IMR-90 (cell line): ENCODE data around the gene WIPI1. TPM values are rescaled to one million over a fixed set of nuclear protein-coding genes. Genes with fewer than 3 reads are reported as not detected.

ENCODE experiments used
- ATAC-seq: fragments of 200-7000 bp; cut with Tn5 transposase; 2 replicates; pipeline ENCODE4 v1.9.1; 2020; ENCODE audit warnings: low read depth, mild to moderate bottlenecking, moderate library complexity
- BruUV-seq: library from RNA; stranded (reverse); fragments of 400-500 nt; replicated peaks from 2 replicates; lab custom pipeline; 2021; lab: Mats Ljungman, UMichigan
- CTCF ChIA-PET: fragments of 300-600 bp; formaldehyde crosslinking; extraction: SDS; loops from one replicate; lab custom pipeline; 2021; ENCODE audit warnings: antibody characterized with exemption; lab: Yijun Ruan, JAX
- POLR2A ChIA-PET: fragments of 300-600 bp; sonication (Branson Sonifier 250); formaldehyde crosslinking; loops from one replicate; lab custom pipeline; 2022; ENCODE audit warnings: antibody characterized with exemption; ENCODE audit not compliant: unreplicated experiment; lab: Charles Lee
- DNase-seq: peaks from one replicate; pipeline ENCODE4 v3.0.0; 2013
- H2AFZ ChIP-seq: replicated peaks from 2 replicates; pipeline ENCODE3; 2013; ENCODE audit warnings: low read length, mild to moderate bottlenecking; ENCODE audit not compliant: poor library complexity
- H2AK5ac ChIP-seq: 2 replicates; pipeline ENCODE4 v1.6.1; 2013; ENCODE audit warnings: low read depth, low read length, inconsistent platforms
- H2AK9ac ChIP-seq: replicated peaks from 2 replicates; pipeline ENCODE3; 2013; ENCODE audit warnings: mild to moderate bottlenecking, low read depth, low read length, moderate library complexity; ENCODE audit not compliant: poor library complexity
- H2BK120ac ChIP-seq: 2 replicates; pipeline ENCODE4 v1.6.1; 2013; ENCODE audit warnings: low read depth, low read length, inconsistent platforms
- H2BK15ac ChIP-seq: 3 replicates; pipeline ENCODE4 v1.6.1; 2013; ENCODE audit warnings: low read depth, low read length, inconsistent platforms
- H2BK20ac ChIP-seq: 2 replicates; pipeline ENCODE4 v1.6.1; 2013; ENCODE audit warnings: low read depth, mild to moderate bottlenecking, inconsistent platforms, low read length, moderate library complexity
- H2BK5ac ChIP-seq: 2 replicates; pipeline ENCODE4 v1.6.1; 2013; ENCODE audit warnings: mild to moderate bottlenecking, low read depth, low read length, inconsistent platforms; ENCODE audit not compliant: poor library complexity, severe bottlenecking
- H3K14ac ChIP-seq: replicated peaks from 2 replicates; pipeline ENCODE4 v1.6.1; 2013; ENCODE audit warnings: low read depth, low read length, inconsistent platforms
- H3K18ac ChIP-seq: 2 replicates; pipeline ENCODE4 v1.6.1; 2013; ENCODE audit warnings: low read depth, low read length, control low read depth
- H3K23ac ChIP-seq: 2 replicates; pipeline ENCODE4 v1.6.1; 2013; ENCODE audit warnings: low read depth, low read length, inconsistent platforms
- H3K27ac ChIP-seq: 2 replicates; pipeline ENCODE4 v1.5.1; 2013; ENCODE audit warnings: mild to moderate bottlenecking, control low read depth, low read length; ENCODE audit not compliant: insufficient read depth
- H3K27me3 ChIP-seq: 2 replicates; pipeline ENCODE4 v1.6.1; 2013; ENCODE audit warnings: low read length; ENCODE audit not compliant: control insufficient read depth, insufficient read depth
- H3K36me3 ChIP-seq: 2 replicates; pipeline ENCODE4 v1.6.1; 2013; ENCODE audit warnings: low read length, mixed read lengths; ENCODE audit not compliant: control insufficient read depth, insufficient read depth
- H3K4ac ChIP-seq: 2 replicates; pipeline ENCODE4 v1.6.1; 2013; ENCODE audit warnings: low read depth, low read length, inconsistent platforms
- H3K4me1 ChIP-seq: 2 replicates; pipeline ENCODE4 v1.6.1; 2013; ENCODE audit warnings: low read length, mixed read lengths; ENCODE audit not compliant: control insufficient read depth, insufficient read depth
- H3K4me2 ChIP-seq: 2 replicates; pipeline ENCODE4 v1.6.1; 2013; ENCODE audit warnings: low read depth, mild to moderate bottlenecking, control low read depth, low read length, moderate library complexity
- H3K4me3 ChIP-seq: 2 replicates; pipeline ENCODE4 v1.5.1; 2013; ENCODE audit warnings: low read depth, mild to moderate bottlenecking, control low read depth, low read length, moderate library complexity; ENCODE audit not compliant: insufficient read depth
- H3K56ac ChIP-seq: 2 replicates; pipeline ENCODE4 v1.6.1; 2013; ENCODE audit warnings: low read length, inconsistent platforms; ENCODE audit not compliant: insufficient read depth; ENCODE audit errors: extremely low read depth
- H3K79me1 ChIP-seq, 2 experiments: 2 replicates each; pipeline ENCODE4 v1.6.1; 2013; ENCODE audit warnings: low read length in 2 of 2, inconsistent platforms in 1 of 2, low read depth in 1 of 2
- H3K9ac ChIP-seq: 2 replicates; pipeline ENCODE4 v1.6.1; 2013; ENCODE audit warnings: low read depth, low read length, control low read depth
- H3K9me1 ChIP-seq: 2 replicates; pipeline ENCODE4 v1.6.1; 2013; ENCODE audit warnings: low read length, inconsistent platforms; ENCODE audit not compliant: insufficient read depth
- H3K9me3 ChIP-seq: 2 replicates; pipeline ENCODE4 v1.6.1; 2013; ENCODE audit warnings: low read length; ENCODE audit not compliant: control insufficient read depth, insufficient read depth
- H4K20me1 ChIP-seq: 2 replicates; pipeline ENCODE4 v1.6.1; 2013; ENCODE audit warnings: low read length, inconsistent platforms; ENCODE audit not compliant: insufficient read depth
- H4K5ac ChIP-seq: 2 replicates; pipeline ENCODE4 v1.6.1; 2013; ENCODE audit warnings: mild to moderate bottlenecking, low read depth, low read length, control low read depth
- H4K8ac ChIP-seq, 2 experiments: 2 replicates each; pipeline ENCODE4 v1.6.1; 2013; ENCODE audit warnings: low read depth in 2 of 2, low read length in 2 of 2, control low read depth in 1 of 2, inconsistent platforms in 1 of 2
- H4K91ac ChIP-seq: 2 replicates; pipeline ENCODE4 v1.6.1; 2013; ENCODE audit warnings: low read depth, low read length, inconsistent platforms; ENCODE audit not compliant: insufficient read depth
- BHLHE40 ChIP-seq: fragments of 150-350 bp; IDR thresholded peaks from 2 replicates; pipeline ENCODE4 v1.6.1; 2016; ENCODE audit warnings: mild to moderate bottlenecking, low read depth, low read length
- CEBPB ChIP-seq: IDR thresholded peaks from 2 replicates; pipeline ENCODE4 v1.6.1; 2012; ENCODE audit warnings: low read depth, low read length, improper control_type of control experiment
- CHD1 ChIP-seq: IDR thresholded peaks from 2 replicates; pipeline ENCODE4 v1.6.1; 2012; ENCODE audit warnings: low read depth, low read length, improper control_type of control experiment
- CTCF ChIP-seq: conservative IDR thresholded peaks from 2 replicates; pipeline ENCODE4 v1.5.1; 2012; ENCODE audit warnings: mild to moderate bottlenecking, low read depth, low read length, improper control_type of control experiment
- ELK1 ChIP-seq: fragments of 150-350 bp; IDR thresholded peaks from 2 replicates; pipeline ENCODE4 v1.6.1; 2016; ENCODE audit warnings: low read depth, mild to moderate bottlenecking, low read length, moderate library complexity, borderline replicate concordance
- FOS ChIP-seq: fragments of 150-350 bp; IDR thresholded peaks from 2 replicates; pipeline ENCODE4 v1.6.1; 2016; ENCODE audit warnings: low read depth, low read length
- MAFK ChIP-seq: IDR thresholded peaks from 2 replicates; pipeline ENCODE4 v1.6.1; 2012; ENCODE audit warnings: low read depth, low read length, improper control_type of control experiment
- MAZ ChIP-seq: IDR thresholded peaks from 2 replicates; pipeline ENCODE4 v1.6.1; 2012; ENCODE audit warnings: low read depth, mild to moderate bottlenecking, low read length, improper control_type of control experiment, moderate library complexity, borderline replicate concordance
- MXI1 ChIP-seq: IDR thresholded peaks from 2 replicates; pipeline ENCODE4 v1.6.1; 2012; ENCODE audit warnings: low read depth, mild to moderate bottlenecking, low read length, moderate library complexity, borderline replicate concordance
- NFE2L2 ChIP-seq: fragments of 150-350 bp; IDR thresholded peaks from 2 replicates; pipeline ENCODE4 v1.6.1; 2016; ENCODE audit warnings: low read depth, mild to moderate bottlenecking, low read length
- POLR2A ChIP-seq: IDR thresholded peaks from 2 replicates; pipeline ENCODE4 v1.6.1; 2012; ENCODE audit warnings: mild to moderate bottlenecking, low read depth, low read length
- RAD21 ChIP-seq: IDR thresholded peaks from 2 replicates; pipeline ENCODE4 v1.6.1; 2012; ENCODE audit warnings: low read length, improper control_type of control experiment
- RCOR1 ChIP-seq: IDR thresholded peaks from 2 replicates; pipeline ENCODE4 v1.6.1; 2012; ENCODE audit warnings: mild to moderate bottlenecking, low read length, improper control_type of control experiment; ENCODE audit not compliant: insufficient replicate concordance
- RFX5 ChIP-seq: IDR thresholded peaks from 2 replicates; pipeline ENCODE4 v1.8.0; 2012; ENCODE audit warnings: low read depth, mild to moderate bottlenecking, low read length, moderate library complexity
- SMC3 ChIP-seq: fragments of 150-350 bp; IDR thresholded peaks from 2 replicates; pipeline ENCODE4 v1.6.1; 2016; ENCODE audit warnings: low read depth, mild to moderate bottlenecking, antibody characterized with exemption, low read length, moderate library complexity
- USF2 ChIP-seq: fragments of 150-350 bp; IDR thresholded peaks from 2 replicates; pipeline ENCODE4 v1.6.1; 2017; ENCODE audit warnings: mild to moderate bottlenecking, antibody characterized with exemption, low read length, low read depth
- WGBS, 2 experiments: methylation state at CpG; one replicate each; pipeline versions ENCODE4 v1.1.5 to v1.1.7; 2013; ENCODE audit warnings: missing lambda C conversion rate in 2 of 2; ENCODE audit not compliant: insufficient read length in 1 of 2; ENCODE audit errors: extremely low coverage in 2 of 2; 5-methylcytosine and 5-hydroxymethylcytosine counted together
- dilution Hi-C: fragments of 300-500 bp; cut with HindIII; formaldehyde crosslinking; loops from one replicate; pipeline ENCODE4 v1.14.3; 2018; ENCODE audit warnings: low sequenced_read_pairs; ENCODE audit not compliant: unreplicated experiment
- in situ Hi-C: fragments of 300-500 bp; cut with MboI; formaldehyde crosslinking; loops from 3 replicates; pipeline ENCODE4 v1.14.3; 2019; ENCODE audit warnings: low sequenced_read_pairs, inconsistent platforms, mixed read lengths
- intact Hi-C: fragments of 100-400 bp; cut with micrococcal nuclease; formaldehyde crosslinking; loops from 2 replicates; pipeline ENCODE4 v1.10.0; 2022
- polyA plus RNA-seq, 3 experiments: library from polyadenylated mRNA; depleted of rRNA; stranded (reverse); fragments of >200 nt; gene quantifications; 2 replicates each; pipeline ENCODE4 v1.2.3, GENCODE V29; 2012; ENCODE audit warnings: low replicate concordance in 1 of 3
- total RNA-seq: library from RNA; depleted of rRNA; stranded (reverse); fragments of >200 nt; gene quantifications from 2 replicates; pipeline ENCODE4 v1.2.3, GENCODE V29; 2012

Gene WIPI1
- total and polyA plus RNA-seq, 2 of the 4 experiments (the other 2 are of a cell fraction), result 78.6 to 129 TPM

- H2AFZ ChIP-seq, result no peak overlapping the region
- H3K27me3 ChIP-seq, result no peaks in the 10 kb centered on the region
- no peak overlapping the region for H2AK5ac ChIP-seq
- peaks cover 2% of the 10 kb centered on the region; the same call in 1 of the 2 replicates for H3K4me1 ChIP-seq
- H3K9me1 ChIP-seq, result 0 out of 2 replicates have a peak, but pooled peaks cover 3% of the 10 kb centered on the region
- H3K4me3 ChIP-seq, result no peak overlapping the region
- peaks cover 33% of the 10 kb centered on the region for H3K36me3 ChIP-seq
- no peak overlapping the region for H3K23ac ChIP-seq
- intact Hi-C loops, result no loop called here
- no peak overlapping the region for H3K4ac ChIP-seq
- no peak overlapping the region for H3K9ac ChIP-seq
- no peak overlapping the region for H3K18ac ChIP-seq
- no peak overlapping the region for H3K27ac ChIP-seq
- no peak for DNase-seq
- no TSS peak for BruUV-seq
- in situ Hi-C loops, result loop anchor here (25.0 kb wide), 1 partner anchor 490 kb away; no protein-coding TSS in a partner anchor
- POLR2A ChIA-PET, result no interaction called here
- H3K14ac ChIP-seq, result no peak overlapping the region
- no peak overlapping the region for H4K8ac ChIP-seq
- H2BK15ac ChIP-seq, result no peak overlapping the region
- H4K20me1 ChIP-seq, result peaks cover 28% of the 10 kb centered on the region; the same call in 1 of the 2 replicates
- CTCF ChIA-PET, result no interaction called here
- peaks cover 20 to 41% of the 10 kb centered on the region in 2 experiments; a peak in 3 of 4 replicates for H3K79me1 ChIP-seq
- H3K56ac ChIP-seq, result no peak overlapping the region
- H4K5ac ChIP-seq, result no peak overlapping the region
- H2BK20ac ChIP-seq, result no peak overlapping the region
- dilution Hi-C loops, result no loop called here
- H3K4me2 ChIP-seq, result no peak overlapping the region
- ATAC-seq, result no peak
- TF ChIP-seq USF2 (no peak), RFX5 (no peak), ELK1 (no peak), CTCF (no peak), MAFK (no peak), CHD1 (no peak), MXI1 (no peak), RAD21 (no peak), FOS (no peak), SMC3 (no peak), NFE2L2 (no peak), MAZ (no peak), POLR2A (no peak), BHLHE40 (no peak), CEBPB (no peak), RCOR1 (no peak)
- no peaks in the 10 kb centered on the region for H3K9me3 ChIP-seq
- no peak overlapping the region for H2AK9ac ChIP-seq
- WGBS, 2 experiments, result no CpG with 5 or more reads among the region's 5 CpGs
- no peak overlapping the region for H2BK5ac ChIP-seq
- H4K91ac ChIP-seq, result no peak overlapping the region
- no peak overlapping the region for H2BK120ac ChIP-seq
Observed at GRCh38 chr17:68451670-68452354, 5.5 kb downstream of the WIPI1 start.
